Liver (tissue), 3 donors: ENCODE data around the gene UBTF.

Source experiments
- CTCF ChIP-seq: fragments of 150-350 bp; IDR thresholded peaks from 2 replicates; pipeline ENCODE4 v1.5.1; 2017; ENCODE audit warnings: improper control_type of control experiment, low read depth, low read length; ENCODE audit not compliant: missing input control
- EGR1 ChIP-seq, 2 donors: IDR thresholded peaks; 2 replicates each; pipeline ENCODE4 v1.6.1; 2016 to 2018; ENCODE audit warnings: antibody characterized with exemption in 2 of 2, low read depth in 2 of 2
- FOXA2 ChIP-seq: IDR thresholded peaks from 2 replicates; pipeline ENCODE4 v1.6.1; 2016; ENCODE audit warnings: antibody characterized with exemption
- GABPA ChIP-seq, 2 donors: IDR thresholded peaks in 1 of 2; conservative IDR thresholded peaks in 1 of 2; 2 replicates each; pipeline ENCODE4 v1.6.1; 2016; ENCODE audit warnings: antibody characterized with exemption in 2 of 2, mild to moderate bottlenecking in 1 of 2, moderate library complexity in 1 of 2
- JUND ChIP-seq, 2 donors: IDR thresholded peaks; 2 replicates each; pipeline ENCODE4 v1.6.1; 2016; ENCODE audit warnings: antibody characterized with exemption in 2 of 2
- RAD21 ChIP-seq, 2 donors: IDR thresholded peaks; 2 replicates each; pipeline ENCODE4 v1.6.1; 2016; ENCODE audit warnings: antibody characterized with exemption in 2 of 2, mild to moderate bottlenecking in 2 of 2
- REST ChIP-seq: IDR thresholded peaks from 2 replicates; pipeline ENCODE4 v1.6.1; 2016; ENCODE audit warnings: antibody characterized with exemption, mild to moderate bottlenecking
- SP1 ChIP-seq: IDR thresholded peaks from 2 replicates; pipeline ENCODE4 v1.6.1; 2018; ENCODE audit warnings: antibody characterized with exemption, mild to moderate bottlenecking
- TAF1 ChIP-seq: conservative IDR thresholded peaks from 2 replicates; pipeline ENCODE4 v1.6.1; 2016; ENCODE audit warnings: antibody characterized with exemption, mild to moderate bottlenecking
- YY1 ChIP-seq: IDR thresholded peaks from 2 replicates; pipeline ENCODE4 v1.6.1; 2016; ENCODE audit warnings: antibody characterized with exemption, mild to moderate bottlenecking
- donor health status: healthy.
- donor health status: healthy.

GRCh38 chr17:44176671-44177501, 42.6 kb downstream of the UBTF start:
- TF ChIP-seq YY1 (no peak), CTCF (no peak), EGR1 (IDR thresholded peaks at IDR 0.05; ENCODE audit: low read depth in 2 of 2) (no peak), JUND (IDR thresholded peaks at IDR 0.05) (no peak), TAF1 (no peak), REST (no peak), RAD21 (IDR thresholded peaks at IDR 0.05) (no peak), GABPA (IDR thresholded peaks at IDR 0.05 in 1 of 2, conservative IDR thresholded peaks at IDR 0.05 in 1 of 2) (no peak), SP1 (no peak), FOXA2 (no peak)
